ENCODE measurements around the gene TEAD1.

The TEAD1 gene

DNA sequence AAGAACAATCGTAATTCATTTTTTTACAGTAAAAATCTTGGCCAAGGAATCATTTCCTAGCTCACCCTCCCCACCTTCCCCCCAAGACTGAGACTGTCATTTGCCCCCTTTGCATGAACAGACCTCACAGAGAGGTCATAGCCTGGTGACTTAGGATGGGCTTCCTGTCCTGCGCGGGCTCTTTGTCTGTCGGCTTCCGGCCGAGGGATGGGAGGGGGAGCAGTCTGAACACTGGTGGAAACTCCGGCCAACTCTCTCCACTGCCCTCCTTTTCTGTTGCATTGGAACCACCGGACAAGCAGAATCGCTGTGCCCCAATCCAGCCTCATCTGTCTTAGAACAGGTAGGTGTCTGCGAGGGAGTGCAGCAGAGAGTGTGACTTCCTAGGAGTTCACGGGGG, 41.7 kb downstream of the TEAD1 start:
- DNase-seq: no peak

DNA sequence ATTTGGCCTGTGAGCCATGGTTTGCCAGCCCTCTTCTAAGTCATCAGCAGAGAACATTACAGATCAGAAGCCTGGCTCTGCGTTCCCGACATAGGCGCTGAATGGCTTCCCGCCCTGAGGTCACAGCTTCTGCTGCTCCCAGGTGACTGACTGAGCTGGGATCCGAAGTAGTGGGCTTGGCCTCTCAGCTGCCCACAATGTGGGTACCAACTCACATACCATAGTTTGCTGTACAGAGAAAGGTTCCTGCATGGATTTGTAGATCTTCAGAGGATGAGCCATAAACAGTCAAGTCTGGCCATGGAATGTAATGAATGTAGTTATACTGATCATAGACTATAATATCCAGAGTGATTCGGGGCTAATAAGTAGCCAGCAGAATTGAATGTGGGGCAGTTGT, 42.6 kb downstream of the TEAD1 start:
- DNase-seq: no peak

DNA sequence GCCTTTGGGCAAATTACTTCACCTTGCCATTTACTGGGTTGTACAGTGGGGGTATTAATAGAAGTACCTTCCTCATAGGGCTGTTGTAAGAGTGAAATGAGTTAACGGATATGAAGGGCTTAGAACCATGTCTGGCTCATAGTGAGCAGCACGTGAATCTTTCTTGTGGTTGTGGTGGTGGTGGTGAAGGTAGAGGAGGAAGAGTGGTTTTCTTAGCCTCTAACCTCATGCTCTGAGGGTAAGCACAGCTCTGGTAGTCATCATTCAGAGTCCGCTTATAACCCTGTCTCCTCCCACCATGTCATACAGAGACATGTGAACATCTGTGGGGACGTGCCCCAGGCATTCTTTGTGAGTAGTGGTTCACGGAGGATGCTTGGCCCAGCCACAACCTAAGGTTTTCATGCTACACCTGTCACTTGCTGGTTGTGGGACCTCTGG, 43.6 kb downstream of the TEAD1 start:
- peak; percentile 65 for DNase-seq

DNA sequence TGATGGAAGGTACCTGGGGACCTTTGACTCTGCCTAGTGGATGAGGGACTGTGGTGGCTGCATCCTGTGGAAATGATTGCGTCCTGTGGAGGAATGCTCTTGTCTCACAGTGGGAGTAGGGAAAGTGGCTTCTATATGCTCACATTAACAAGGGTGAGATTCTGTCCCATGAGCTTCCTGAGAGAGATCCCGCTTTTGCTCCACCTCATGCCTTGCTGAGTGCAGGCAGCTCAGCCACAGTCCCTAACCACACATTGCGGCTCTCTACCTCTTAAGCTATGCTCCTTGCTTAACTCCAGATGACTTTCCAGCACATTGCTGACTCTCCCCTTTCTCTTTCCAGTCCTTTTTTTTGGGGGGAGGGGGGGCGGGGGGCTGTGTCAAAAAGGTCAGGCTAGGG, 45.0 kb downstream of the TEAD1 start:
- DNase-seq: no peak

DNA sequence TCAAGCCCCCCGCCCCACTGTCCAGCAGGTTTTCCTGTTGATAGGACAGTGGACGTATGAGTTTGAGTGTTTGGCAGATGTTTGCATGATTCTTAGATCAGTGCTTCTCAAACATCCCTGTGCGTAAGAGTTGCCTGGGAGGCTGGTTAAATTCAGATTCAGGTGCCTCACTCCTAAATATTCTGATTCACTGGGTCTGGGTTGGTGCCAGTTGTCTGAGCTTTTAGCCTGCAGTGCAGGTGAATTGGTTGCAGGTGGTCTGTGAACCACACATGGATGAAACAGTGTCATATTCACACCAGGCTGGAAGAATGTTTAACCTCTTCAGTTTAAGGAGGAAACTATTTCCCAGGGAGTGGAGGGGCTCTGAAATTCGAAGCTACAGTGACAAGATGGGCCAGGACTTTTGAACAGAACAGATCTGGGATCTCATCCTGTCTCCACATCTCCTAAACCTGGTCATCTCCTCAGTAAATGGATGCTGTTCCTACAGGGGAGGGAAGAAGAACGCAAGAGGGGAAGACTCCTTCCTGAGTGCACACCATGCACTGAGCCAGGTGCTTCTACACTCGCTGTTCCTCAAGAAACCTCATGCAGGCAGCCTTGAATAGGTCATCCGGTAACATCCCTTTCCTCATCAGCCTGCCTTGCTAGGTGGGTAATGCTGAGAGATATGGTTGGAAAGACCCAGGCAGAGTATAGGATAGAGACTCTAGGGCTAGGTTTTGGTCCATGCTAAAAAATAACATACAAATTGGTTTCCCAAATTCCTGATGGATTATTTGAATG, 47.8 kb downstream of the TEAD1 start:
- no peak for DNase-seq

DNA sequence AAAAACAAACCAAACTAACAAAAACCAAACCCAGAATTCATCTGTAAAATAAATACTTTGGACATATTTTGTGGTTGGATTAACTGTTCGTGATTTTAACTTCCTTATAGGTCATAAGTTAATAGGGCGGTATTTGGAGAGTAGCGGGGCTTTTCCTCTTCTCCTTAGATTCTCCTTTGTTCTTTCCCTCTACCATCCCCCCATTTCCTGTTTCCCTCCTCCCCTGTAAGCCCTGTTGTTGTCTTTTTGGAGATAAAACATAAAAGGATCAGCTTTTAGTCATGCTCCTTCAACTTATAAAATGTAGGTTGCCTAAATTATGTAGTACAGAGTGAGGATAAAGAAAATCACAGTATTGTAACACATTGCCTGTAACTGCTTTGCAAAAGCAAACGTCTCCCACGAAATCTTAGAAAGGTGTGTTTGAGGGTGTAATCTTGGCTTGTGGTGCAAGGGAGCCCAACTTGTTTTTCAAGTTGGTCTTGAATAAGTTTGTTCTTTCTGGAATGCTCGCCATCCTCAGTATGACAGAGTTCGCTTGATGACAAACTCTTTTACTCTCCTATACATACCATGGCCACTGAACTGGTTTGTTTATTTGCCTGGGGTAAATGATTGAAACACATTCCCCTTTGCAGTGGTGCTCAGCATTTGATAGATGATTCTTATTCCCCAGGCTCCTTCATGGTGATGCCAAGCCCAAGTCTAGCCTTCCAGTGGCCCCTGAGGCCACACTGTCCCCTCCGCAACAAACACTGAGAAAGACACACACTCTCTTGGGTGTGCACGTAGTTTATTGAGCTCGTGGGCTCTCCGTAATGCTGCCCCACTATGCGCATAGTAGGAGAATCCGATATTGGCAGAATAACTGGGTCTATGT, 49.4 kb downstream of the TEAD1 start:
- DNase-seq: no peak

DNA sequence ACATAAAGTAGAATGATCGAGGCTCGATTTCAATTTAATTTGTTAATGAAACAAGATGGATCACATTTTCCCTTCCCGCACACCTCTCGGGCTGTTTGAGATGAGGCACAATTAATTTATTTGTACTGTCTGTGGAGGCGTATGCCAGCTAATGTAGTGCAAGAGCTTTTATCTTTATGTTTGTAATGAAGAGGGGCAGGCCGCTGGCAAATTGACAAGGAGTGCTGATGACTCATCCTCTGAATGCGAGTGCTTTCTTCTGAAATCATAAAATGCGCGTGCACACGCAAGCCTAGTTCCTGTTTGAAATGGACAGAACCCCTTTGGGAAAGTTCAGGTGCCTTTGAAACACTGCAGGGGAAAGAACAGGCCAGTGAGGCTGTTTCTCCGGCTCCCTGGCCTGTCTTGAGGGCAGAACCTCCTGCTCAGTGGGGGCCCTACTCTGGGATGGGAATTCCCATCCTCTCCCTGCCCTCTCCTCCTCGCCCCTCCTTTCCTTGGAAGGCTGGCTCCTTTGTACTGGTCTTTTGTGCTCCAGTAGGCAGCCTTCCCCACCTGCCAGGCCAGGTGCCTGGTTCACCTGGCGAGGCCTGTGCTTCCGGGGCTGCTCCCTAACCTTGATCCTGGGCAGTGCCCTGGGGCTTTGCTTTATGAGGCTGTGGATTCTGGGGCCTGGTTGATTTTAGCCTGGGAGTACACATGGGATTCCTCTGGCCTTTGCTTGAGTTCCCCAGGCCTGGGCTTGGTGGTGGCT, 50.3 kb downstream of the TEAD1 start:
- DNase-seq: no peak

DNA sequence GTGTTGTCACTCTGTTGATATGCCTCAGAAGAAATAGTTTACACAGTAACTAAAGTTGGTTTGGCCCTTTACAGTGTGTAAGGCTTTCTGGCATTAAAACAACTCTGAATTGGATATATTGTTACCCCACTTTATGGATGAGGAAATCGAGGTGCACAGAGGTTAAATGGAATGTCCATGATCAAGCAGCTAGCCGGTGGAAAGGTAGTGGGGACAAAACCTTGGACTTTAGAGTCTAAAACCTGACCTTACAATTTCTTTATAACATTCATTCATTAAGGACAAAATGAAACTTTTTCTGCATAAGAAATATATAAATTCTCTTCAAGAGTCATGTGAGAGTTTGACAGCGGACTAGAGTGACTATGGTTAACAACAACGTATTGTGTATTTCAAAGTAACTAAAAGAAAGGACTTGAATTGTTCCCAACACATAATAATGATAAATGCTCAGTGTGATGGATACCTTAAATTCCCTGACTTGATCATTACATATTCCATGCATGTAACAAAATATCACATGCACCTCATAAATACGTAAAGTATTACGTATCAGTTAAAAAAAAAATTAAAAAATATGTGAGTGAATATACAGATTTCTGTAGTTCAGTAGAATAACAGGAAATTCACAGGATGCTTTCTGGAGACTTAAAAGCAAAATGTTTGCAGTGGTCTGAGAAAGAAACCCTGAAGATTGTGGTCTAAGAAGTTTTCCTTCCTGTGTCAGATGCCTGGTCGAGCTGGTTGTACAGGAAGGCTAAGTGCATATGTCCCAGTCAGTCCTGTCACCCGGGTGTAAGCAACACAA, 51.0 kb downstream of the TEAD1 start:
- no peak for DNase-seq

DNA sequence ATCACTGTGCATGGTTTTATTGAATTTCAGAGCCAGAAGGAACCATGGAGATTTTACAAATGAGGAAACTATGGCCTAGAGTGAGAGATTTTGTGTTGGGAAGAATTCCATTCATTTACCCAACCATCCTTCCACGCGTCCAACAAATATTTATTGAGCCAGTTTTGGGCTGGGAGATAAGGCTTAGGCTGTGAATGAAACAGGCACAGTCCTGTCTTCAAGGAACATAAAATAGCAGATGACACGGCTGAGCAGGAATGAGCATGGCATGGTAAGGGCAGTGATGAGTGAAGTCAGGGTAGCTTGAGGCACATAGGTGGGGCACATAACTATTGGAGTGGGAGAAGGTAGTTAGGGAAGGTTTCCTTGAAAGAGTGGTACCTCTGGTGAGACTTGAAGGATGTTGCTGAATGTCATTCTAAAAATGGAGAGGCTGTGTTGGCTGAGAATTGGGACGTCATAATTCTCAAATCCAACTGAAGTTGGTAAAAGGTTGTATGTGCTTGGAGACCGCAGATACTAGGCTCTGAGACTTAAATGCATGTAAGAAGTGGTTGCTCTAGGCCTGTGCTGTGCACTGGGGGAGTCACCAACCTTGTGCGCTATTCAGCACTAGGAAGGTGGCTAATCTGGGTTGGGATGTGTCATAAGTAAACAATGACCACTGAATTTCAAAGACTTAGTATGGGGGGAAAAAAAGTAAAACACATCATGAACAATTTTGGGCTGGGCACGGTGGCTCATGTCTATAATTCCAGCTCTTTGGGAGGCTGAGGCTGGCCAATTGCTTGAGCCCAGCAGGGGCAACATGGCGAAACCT, 51.9 kb downstream of the TEAD1 start:
- DNase-seq: no peak

DNA sequence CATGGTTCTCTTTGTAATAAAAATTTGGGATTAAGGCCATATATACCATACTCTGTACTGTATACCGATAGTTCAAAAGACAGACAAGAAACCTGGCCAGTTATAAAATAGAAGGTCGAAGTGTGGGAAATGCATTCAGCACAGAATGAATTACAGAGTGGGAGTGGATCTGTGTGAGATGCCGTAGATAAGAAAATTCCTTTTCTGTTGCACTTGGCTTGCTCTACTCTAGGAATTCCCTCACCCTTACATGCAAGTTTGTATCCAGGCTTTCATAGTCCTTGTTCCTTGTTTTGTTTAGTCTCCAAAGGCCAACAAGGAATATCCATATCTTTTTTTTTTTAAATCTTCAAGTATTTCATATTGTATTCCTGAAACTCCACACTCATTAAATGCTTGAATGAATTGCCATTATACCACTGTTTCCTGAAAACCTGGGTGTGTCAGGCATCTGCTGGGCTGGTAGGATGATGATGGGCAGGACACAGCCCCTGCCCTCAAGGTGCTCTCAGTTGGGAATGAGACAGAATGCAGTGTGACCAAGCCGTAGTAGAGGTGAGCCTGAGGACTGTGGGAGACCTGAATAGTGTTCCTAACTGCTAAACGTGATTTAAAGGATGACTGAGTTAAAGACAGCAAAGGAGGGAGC, 53.5 kb downstream of the TEAD1 start:
- no peak for DNase-seq

DNA sequence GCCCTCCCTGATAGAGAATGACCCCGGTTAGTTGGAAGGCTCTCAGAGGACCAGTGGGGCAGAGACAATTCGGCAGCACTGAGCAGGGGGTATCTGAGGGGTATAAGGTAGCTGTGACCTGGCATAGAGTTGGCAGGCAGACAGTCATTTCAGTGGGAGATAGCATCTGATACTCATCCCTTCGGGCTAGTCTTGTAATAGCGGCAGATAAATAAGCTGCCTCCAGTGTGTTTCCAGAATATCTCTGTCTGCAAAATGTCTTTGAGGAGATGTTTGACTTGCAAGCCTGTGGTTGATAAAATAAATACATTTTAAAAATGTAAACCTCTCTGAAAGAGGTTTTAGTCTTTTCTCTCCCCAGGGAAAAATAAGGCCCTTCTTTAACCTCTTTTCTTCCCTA, 54.2 kb downstream of the TEAD1 start:
- DNase-seq: no peak

DNA sequence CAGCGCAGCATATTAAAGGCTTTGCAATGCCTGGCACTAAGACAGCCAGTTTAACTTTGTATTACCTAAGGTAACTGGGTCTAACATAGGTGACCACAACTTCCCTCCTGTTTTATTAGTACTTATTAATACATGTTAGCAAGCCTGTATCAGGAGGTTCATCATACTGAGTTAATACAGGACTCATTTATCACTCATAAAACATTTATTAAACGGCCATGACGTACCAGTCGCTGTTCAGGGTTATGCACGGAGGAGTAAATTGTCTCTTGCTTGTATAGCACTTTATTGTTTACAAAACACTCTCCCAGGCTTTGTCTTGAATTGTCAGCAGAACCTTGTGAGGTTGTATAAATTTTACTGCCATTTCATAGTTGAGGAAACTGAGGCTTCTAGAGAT, 55.7 kb downstream of the TEAD1 start:
- DNase-seq: no peak

DNA sequence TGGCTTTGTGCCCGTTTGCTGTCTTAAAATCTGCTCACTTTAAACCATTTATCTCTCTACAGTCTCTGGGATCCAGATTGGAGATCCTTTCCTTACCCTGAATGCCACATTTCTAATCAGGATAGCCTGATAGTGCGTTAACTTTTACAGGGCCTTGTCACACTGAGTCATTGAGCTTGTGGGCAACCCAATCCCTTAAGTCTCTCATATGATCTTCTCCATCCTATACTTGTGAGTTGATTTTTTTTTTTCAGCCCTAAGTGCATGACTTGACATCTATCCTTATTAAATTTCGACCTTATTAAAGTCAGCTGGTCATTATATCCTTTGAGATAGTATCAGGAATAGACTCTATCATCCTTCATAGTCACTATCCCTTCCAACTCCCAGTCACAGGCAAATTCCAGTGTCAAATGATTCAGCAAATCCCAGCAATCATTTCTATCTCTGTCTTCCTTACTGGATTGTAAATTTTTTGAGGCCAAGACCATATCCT, 57.7 kb downstream of the TEAD1 start:
- DNase-seq: no peak

DNA sequence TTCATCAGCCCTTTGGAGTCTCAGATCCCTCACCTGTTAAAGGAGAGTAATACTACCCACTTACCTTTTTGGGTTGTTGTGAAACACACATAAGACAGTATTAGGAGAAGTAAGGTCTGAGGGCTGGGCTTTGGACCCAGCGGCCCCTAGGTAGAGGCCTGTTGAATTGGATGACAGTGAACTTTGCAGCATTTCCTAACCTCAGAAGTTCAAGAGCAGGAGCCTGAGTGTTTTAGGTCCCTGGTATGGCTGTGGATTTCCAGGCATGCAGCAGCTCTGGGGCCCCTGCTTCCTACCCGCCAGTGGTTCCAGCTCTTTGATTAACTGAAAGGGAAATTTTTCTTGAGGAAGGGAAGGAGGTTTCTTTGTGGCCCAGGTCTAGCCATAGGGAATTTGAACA, 58.9 kb downstream of the TEAD1 start:
- no peak for DNase-seq

DNA sequence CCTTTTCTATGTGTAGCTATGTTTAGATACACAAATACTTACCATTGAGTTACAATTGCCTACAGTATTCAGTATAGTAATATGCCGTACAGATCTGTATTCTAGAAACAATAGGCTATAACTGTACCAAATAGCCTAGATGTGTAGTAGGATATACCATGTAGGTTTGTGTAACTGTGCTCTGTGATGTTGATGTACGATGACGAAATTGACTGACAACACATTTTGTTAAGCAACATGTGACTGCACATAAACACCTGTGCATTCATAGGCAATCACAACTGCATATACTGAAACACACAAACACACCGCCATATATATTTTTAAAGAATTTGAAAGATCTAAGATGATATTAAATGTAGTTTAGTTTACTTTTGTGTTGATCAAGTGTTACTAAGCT, 60.4 kb downstream of the TEAD1 start:
- DNase-seq: no peak

DNA sequence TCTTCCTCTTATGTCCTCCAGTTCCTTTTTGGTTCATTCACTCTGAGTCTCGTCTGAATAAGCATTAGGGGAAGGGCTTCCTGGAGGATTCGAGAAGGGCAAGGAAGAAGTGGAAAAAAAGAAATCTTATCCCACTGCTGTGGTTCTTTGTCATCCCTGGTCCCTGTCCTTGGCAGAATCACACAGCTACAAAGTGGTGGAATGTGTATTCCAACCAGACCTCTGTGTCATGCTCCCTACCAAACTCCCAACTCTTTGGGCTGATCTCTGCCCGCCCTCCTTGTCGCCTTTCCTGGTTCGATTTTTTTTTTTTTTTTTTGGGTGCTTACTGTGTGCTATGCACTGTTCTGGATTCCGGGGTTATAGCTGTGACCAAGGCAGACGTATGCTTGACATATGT, 61.0 kb downstream of the TEAD1 start:
- DNase-seq: no peak

DNA sequence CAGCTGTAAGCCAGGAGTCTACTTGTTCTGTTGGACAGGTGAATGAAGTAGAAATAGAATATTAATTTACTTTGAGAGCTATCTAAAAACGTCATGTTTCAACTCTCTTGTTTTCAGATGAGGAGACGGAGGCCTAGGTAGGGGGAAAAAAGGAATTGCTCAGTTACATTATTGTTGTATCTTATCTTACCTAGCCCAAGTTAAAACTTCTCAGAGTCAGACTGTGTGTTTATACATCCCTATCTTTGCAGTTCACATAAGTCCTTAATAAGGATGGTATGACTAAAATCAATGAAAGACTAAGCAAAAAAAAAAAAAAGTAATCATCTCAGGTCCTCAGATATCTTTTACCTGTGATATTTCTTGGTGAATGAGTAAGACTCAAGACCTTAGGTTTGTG, 62.8 kb downstream of the TEAD1 start:
- no peak for DNase-seq

DNA sequence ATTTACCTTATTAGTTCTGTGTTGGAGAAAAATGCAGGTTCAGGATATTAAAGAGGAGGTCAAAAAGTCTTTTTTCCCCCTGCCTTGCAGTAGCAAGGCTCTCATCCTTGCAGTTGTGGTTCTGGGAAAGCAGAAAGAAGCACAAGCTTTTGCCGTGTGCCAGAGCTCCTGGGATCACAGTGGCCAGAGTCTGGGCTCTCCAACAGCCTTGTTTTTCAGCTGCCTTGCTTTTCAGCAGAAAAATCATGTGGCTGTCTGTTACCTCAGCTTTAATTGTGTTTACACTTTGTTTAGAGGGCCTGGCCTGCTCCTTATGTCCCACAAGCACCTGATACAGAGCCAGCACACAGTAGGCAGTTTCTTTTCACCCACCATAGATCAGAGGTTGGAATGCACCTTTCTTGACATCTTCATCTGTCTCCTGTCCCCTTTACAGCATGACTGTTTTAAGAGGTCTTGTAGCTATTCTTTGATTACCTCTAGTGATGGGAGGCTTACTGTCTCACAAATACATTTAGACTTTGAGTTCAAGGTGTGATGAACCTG, 67.5 kb downstream of the TEAD1 start:
- DNase-seq: no peak

DNA sequence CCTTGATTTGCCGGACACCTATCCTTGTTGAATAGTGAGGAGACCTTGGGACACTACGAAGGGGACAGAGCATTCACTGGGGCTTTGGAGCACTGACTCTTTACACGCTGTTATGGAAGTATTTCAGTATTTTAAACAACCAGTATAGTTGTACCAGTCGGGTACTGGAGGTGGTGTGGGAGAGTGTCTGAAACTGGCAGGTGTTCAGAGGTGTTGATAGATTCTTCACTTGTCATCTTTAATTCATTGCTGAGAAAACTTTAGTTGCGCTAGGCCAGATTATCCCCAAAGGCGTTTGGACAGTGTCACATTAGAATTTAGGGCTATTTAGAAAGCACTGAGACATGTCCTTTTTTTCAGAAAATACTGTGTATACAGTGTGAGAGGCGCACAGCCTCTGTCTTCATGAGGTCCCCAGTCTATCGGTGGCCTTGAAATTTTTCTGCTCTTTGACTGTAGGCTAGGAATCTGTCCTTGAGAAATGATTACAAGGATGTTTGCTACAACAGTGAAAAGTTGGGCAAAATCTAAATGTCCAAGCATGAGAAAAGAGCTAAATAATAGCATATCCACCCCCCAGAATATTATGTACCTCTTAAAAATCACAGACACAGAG, 69.7 kb downstream of the TEAD1 start:
- no peak for DNase-seq

DNA sequence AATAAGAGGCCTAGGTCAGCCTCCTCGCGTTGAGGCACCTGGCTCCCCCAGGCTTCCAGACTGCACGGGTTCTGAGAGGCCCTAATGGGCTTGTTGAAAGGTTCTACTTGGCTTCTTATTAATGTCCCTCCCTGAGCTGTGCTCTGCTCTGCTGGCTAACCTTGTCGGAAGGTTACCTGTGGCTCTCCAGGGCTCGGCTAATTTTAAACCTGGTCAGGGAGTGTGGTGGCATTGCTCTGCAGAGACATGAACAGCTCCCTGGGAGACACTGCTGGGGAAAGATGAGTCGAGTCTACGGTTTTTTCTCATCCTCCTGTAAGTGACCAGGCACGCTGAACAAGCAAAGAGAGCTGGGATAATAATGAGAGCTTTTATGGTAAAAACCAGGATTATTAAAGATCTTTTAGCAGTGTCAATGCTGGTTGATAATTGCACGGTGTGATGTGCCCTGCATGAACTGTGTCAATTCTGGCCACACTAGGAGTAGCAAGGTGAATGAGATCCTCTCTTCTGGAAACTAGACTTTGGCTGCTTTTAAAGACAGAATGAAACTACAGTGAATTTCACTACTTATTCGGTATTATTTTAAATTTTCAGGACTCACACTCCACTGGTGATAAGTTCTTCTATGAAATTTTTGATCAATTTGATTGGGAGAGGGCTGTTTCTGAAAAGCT, 70.7 kb downstream of the TEAD1 start:
- DNase-seq: no peak

Data from activated effector memory CD4-positive, alpha-beta T cell treated with anti-CD3 and anti-CD28 coated beads, Interleukin-2, amount 50 U/mL, for 16 hours (primary cell).